GM12878 (cell line): ENCODE measurements around the gene CEP63. TPM values are rescaled to one million over a fixed set of nuclear protein-coding genes. Genes with fewer than 3 reads are reported as not detected.

ENCODE experiments used
- ATAC-seq: fragments of 200-7000 bp; cut with Tn5 transposase; 3 replicates; pipeline ENCODE4 v1.9.1; 2020; ENCODE audit warnings: mild to moderate bottlenecking, moderate library complexity
- BruUV-seq: library from RNA; stranded (reverse); fragments of 400-500 nt; replicated peaks from 2 replicates; lab custom pipeline; 2021; lab: Mats Ljungman, UMichigan
- CTCF ChIA-PET: fragments of 300-600 bp; sonication (Branson Sonifier 250); formaldehyde crosslinking; extraction: SDS; loops from one replicate; lab custom pipeline; 2021; ENCODE audit warnings: inconsistent platforms; lab: Yijun Ruan, JAX
- POLR2A ChIA-PET: fragments of 350-600 bp; formaldehyde crosslinking; extraction: SDS; loops from one replicate; lab custom pipeline; 2021; ENCODE audit warnings: inconsistent platforms; lab: Charles Lee
- RAD21 ChIA-PET: fragments of 300-600 bp; sonication (Branson Sonifier 250); formaldehyde crosslinking; loops from one replicate; lab custom pipeline; 2023; ENCODE audit warnings: antibody characterized with exemption; ENCODE audit not compliant: unreplicated experiment; lab: Charles Lee
- SMC1A ChIA-PET: fragments of 300-600 bp; sonication (Branson Sonifier 250); formaldehyde crosslinking; loops from one replicate; lab custom pipeline; 2023; ENCODE audit not compliant: unreplicated experiment, uncharacterized antibody; lab: Charles Lee
- DNase-seq: peaks from one replicate; pipeline ENCODE4 v3.0.0-alpha.2; 2011; ENCODE audit warnings: low read depth, low spot score
- FAIRE-seq: peaks from 3 replicates; lab custom pipeline; 2011; peaks lifted over from hg19 to GRCh38; lab: Jason Lieb, UNC
- H2AFZ ChIP-seq: 2 replicates; pipeline ENCODE4 v1.6.0; 2011; ENCODE audit warnings: low read depth, low read length, control low read depth; ENCODE audit not compliant: control insufficient read depth
- H3K27ac ChIP-seq: 2 replicates; pipeline ENCODE4 v1.5.1; 2011; ENCODE audit warnings: control low read depth; ENCODE audit not compliant: control insufficient read depth, insufficient read depth
- H3K27me3 ChIP-seq, 2 experiments: replicated peaks in 1 of 2; 2 replicates each; pipeline versions ENCODE4 v1.6.0 to v1.6.1; 2011; ENCODE audit warnings: low read length in 1 of 2; ENCODE audit not compliant: control insufficient read depth in 2 of 2, insufficient read depth in 2 of 2
- H3K36me3 ChIP-seq, 2 experiments: 2 replicates each; pipeline ENCODE4 v1.5.1; 2011; ENCODE audit warnings: low read length in 1 of 2; ENCODE audit not compliant: control insufficient read depth in 2 of 2, insufficient read depth in 2 of 2
- H3K4me1 ChIP-seq: 2 replicates; pipeline ENCODE4 v1.6.1; 2011; ENCODE audit warnings: mild to moderate bottlenecking, low read length, moderate library complexity, mixed read lengths; ENCODE audit not compliant: control insufficient read depth, insufficient read depth
- H3K4me2 ChIP-seq: 2 replicates; pipeline ENCODE4 v1.6.0; 2011; ENCODE audit warnings: control low read depth; ENCODE audit not compliant: control insufficient read depth, insufficient read depth
- H3K4me3 ChIP-seq: fragments of 200-600 bp; sonication (generic); 2 replicates; pipeline ENCODE4 v1.5.1; 2016
- H3K79me2 ChIP-seq: 2 replicates; pipeline ENCODE4 v1.6.0; 2011; ENCODE audit warnings: low read length; ENCODE audit not compliant: control insufficient read depth, insufficient read depth
- H3K9ac ChIP-seq: 2 replicates; pipeline ENCODE4 v1.8.0; 2011; ENCODE audit warnings: low read length, control low read depth, mixed read lengths; ENCODE audit not compliant: control insufficient read depth, insufficient read depth
- H3K9me3 ChIP-seq: replicated peaks from 3 replicates; pipeline ENCODE4 v1.5.1; 2011; ENCODE audit warnings: mild to moderate bottlenecking, low read length; ENCODE audit not compliant: control insufficient read depth, insufficient read depth
- H4K20me1 ChIP-seq: 2 replicates; pipeline ENCODE4 v1.6.0; 2011; ENCODE audit not compliant: control insufficient read depth, insufficient read depth
- HDAC2 ChIP-seq: fragments of 200-600 bp; sonication (generic); IDR thresholded peaks from 2 replicates; pipeline ENCODE4 v1.6.1; 2017
- HDAC6 ChIP-seq: fragments of 200-600 bp; sonication (generic); IDR thresholded peaks from one replicate; pipeline ENCODE4 v1.8.0; 2017; ENCODE audit warnings: antibody characterized with exemption; ENCODE audit not compliant: unreplicated experiment
- HDGF ChIP-seq: fragments of 450-650 bp; IDR thresholded peaks from 2 replicates; pipeline ENCODE4 v1.6.1; 2016; ENCODE audit warnings: antibody characterized with exemption
- MYB ChIP-seq: fragments of 150-350 bp; IDR thresholded peaks from 2 replicates; pipeline ENCODE4 v1.6.1; 2014; ENCODE audit warnings: mild to moderate bottlenecking, low read depth, low read length, borderline replicate concordance
- SPI1 ChIP-seq: IDR thresholded peaks from 2 replicates; pipeline ENCODE4 v1.6.1; 2011; ENCODE audit warnings: low read depth, mild to moderate bottlenecking, low read length, moderate library complexity, borderline replicate concordance; ENCODE audit not compliant: insufficient read depth
- ZBTB33 ChIP-seq: fragments of 450-650 bp; IDR thresholded peaks from 2 replicates; pipeline ENCODE4 v1.6.1; 2017; ENCODE audit warnings: mild to moderate bottlenecking
- ZBTB40 ChIP-seq: fragments of 450-650 bp; IDR thresholded peaks from 2 replicates; pipeline ENCODE4 v1.6.1; 2016; ENCODE audit warnings: mild to moderate bottlenecking, moderate library complexity, borderline replicate concordance
- ZNF384 ChIP-seq: IDR thresholded peaks from 2 replicates; pipeline ENCODE4 v1.6.1; 2012; ENCODE audit warnings: low read depth, mild to moderate bottlenecking, low read length, improper control_type of control experiment, borderline replicate concordance
- WGBS: methylation state at CpG from one replicate; pipeline ENCODE4 v1.1.6; 2016; ENCODE audit warnings: low lambda C conversion rate; ENCODE audit not compliant: insufficient replicate concordance, insufficient coverage; ENCODE audit errors: missing lambda C conversion rate; 5-methylcytosine and 5-hydroxymethylcytosine counted together
- in situ Hi-C: fragments of 300-500 bp; cut with MboI; formaldehyde crosslinking; loops from 9 replicates; pipeline ENCODE4 v1.14.3; 2018; ENCODE audit warnings: mixed read lengths
- intact Hi-C: fragments of 100-400 bp; cut with micrococcal nuclease; formaldehyde crosslinking; loops from one replicate; pipeline ENCODE4 v1.14.2; 2022; ENCODE audit not compliant: unreplicated experiment
- polyA plus RNA-seq, 11 experiments: library from polyadenylated mRNA; depleted of rRNA in 4 of 11; unstranded in 6 of 11; stranded (reverse) in 5 of 11; fragments of >200 nt; fragmentation: Nextera tagmentation in 4 of 11; fragmentation: Illumina TruSeq in 1 of 11; extraction: Ambion mirVana in 4 of 11; extraction: Trizol in 1 of 11; gene quantifications; 1 replicate in 1 of 11; 2 replicates in 10 of 11; pipeline versions ENCODE4 v1.2.1 to v1.2.3, GENCODE V29; 2011 to 2016; ENCODE audit warnings: inconsistent platforms in 2 of 11, missing spikeins in 2 of 11, low read depth in 1 of 11
- total RNA-seq, 4 experiments: library from RNA; depleted of rRNA in 3 of 4; stranded (reverse); fragments of >200 nt in 3 of 4; fragmentation: Illumina TruSeq in 1 of 4; extraction: Trizol in 1 of 4; gene quantifications; 2 replicates each; pipeline versions ENCODE4 v1.2.1 to v1.2.3, GENCODE V29; 2013 to 2021

Gene CEP63
- total and polyA plus RNA-seq, 10 of the 15 experiments (the other 5 are each of a cell fraction or from before 2014, with no cell fraction given): 14.0 to 36.9 (median 26.8) TPM

GRCh38 chr3:134449951-134450350 lies 35.9 kb upstream of the CEP63 start:
- DNase-seq (no peak), FAIRE-seq (no peak), ATAC-seq (no peak)
- H3K9ac ChIP-seq: no peak overlapping the region
- intact Hi-C loops (no loop called here), in situ Hi-C loops (no loop called here)
- CTCF ChIA-PET: interaction anchor here (1.6 kb wide), 1 partner anchor 141 kb away, joined by 3 read pairs; no protein-coding TSS in a partner anchor
- H3K4me2 ChIP-seq: no peak overlapping the region
- no peak overlapping the region for H3K4me3 ChIP-seq
- H3K36me3 ChIP-seq: no peaks in the 10 kb centered on the region
- no peaks in the 10 kb centered on the region for H3K9me3 ChIP-seq
- H4K20me1 ChIP-seq: no peaks in the 10 kb centered on the region
- H3K4me1 ChIP-seq: no peaks in the 10 kb centered on the region
- RAD21 ChIA-PET: no interaction called here
- 14% methylated on average over 3 of the region's 3 CpGs for WGBS
- H3K79me2 ChIP-seq: no peaks in the 10 kb centered on the region
- SMC1A ChIA-PET: no interaction called here
- no peak overlapping the region for H2AFZ ChIP-seq
- peaks cover 0 to 1% of the 10 kb centered on the region in 2 experiments; a peak in 1 of 4 replicates for H3K27me3 ChIP-seq
- TF ChIP-seq ZBTB40 (no peak), ZBTB33 (no peak), HDAC2 (no peak), HDAC6 (no peak), HDGF (no peak), MYB (no peak), SPI1 (no peak), ZNF384 (no peak)
- POLR2A ChIA-PET: no interaction called here
- H3K27ac ChIP-seq: no peak overlapping the region
- BruUV-seq: no TSS peak
